Limb (tissue), 2 donors: ENCODE results near the gene MTMR3.

Experiments used
- DNase-seq, 2 donors: peaks; one replicate each; pipeline ENCODE4 v3.0.0-alpha.2; 2016; ENCODE audit errors: extremely low spot score in 2 of 2

Gene MTMR3

DNA sequence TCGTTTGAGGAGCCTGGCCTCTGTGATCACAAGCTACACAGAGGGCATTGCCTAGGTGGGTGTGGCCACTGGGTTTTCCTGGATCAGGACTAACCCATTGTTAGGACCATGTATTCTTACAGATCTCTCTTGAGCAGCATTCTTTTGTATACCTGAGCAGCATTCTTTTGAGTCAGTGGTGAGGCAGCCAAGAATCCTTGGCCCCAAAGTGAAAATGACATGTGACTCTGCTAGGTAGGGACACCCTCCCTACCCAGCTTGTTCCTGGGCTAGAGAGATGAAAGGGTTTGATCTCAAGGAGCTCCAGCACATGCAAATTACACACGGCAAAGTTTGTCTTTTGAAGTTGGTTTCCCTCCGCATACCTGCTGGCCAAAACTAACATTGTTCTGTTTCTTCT is 142.2 kb downstream of the MTMR3 start:
- DNase-seq: no peak

- no peak for DNase-seq
These were observed 143.8 kb downstream of the MTMR3 start for GRCh38 chr22:30026756-30027155.

DNA sequence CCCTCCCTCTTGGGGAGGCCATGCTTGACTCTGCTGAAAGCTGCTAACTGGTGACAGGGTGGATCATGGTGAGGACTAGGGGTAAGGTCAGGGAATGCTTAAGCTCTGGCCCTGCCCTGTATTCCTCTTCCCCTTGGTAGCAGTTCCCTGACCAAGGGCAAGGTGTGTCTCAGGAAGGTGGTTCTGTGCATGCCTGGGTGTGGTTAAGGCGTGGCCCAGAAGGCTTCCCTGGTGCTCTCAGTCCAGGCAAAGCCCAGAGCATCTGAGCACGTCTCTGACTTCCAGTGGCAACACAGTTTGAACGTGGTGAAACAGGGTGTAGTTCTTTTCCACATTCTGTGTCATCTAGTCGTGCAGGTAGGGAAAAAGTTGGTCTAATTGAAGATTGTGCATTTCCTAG is 144.2 kb downstream of the MTMR3 start:
- DNase-seq: no peak

DNA sequence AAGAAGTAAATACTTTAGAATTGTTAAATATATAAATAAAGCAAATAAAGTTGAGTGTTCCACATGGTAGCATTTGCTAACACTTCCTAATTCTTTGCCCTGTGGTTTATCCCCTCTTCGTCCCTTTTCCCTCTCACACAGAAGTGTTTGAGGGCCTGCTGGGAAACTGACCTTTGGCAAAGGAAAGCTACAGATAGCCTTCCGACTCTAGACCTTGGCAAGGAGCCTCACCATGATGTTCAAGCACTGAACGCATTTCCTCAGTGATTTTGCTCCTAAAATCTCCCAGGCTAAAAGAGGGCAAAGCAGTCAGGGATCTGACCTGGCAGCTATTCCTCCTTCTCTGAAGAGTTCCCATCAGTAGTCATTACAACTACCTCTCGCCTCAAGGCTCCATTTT is 144.8 kb downstream of the MTMR3 start:
- DNase-seq: no peak

GRCh38 chr22:30028731-30029130 is 145.8 kb downstream of the MTMR3 start:
- DNase-seq: no peak

DNA sequence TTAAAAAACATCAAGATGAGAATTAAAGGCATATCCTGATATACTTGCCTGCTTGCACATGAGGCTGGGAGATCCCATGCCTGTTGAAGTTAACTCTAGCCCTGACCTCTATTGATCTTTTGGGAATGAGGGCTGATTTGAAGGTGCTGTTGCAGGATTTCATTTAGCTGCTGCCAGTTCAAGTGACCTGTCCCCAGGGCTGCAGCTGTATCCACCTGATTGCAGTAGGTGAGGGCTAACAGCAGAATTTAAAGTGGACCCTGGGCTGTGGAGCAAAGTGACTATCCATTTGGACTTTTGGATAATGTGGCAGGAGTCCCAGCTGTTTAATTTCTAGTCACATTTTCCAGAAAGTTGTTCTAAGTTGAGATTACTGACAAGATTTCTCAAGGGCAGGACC is 146.5 kb downstream of the MTMR3 start:
- no peak for DNase-seq

DNA sequence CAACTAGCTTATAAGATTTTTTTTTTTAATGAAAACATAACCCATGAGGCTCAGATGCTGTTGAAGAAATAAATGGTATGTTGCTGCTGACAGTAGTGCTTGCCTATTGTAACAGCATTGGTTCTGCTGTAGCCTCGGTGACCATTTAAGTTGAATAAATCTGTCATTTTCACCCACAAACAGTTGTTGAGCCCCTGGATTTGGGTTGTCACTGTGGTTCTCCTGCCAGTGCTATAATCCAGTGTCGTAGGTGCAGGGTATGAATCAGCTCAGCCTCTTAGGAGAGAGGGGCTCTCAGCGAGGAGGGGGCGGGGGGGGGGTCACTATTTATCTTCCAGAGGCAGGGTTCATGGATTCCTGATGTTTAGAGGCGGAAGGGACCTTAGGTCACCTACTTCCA is 147.4 kb downstream of the MTMR3 start:
- no peak for DNase-seq

DNA sequence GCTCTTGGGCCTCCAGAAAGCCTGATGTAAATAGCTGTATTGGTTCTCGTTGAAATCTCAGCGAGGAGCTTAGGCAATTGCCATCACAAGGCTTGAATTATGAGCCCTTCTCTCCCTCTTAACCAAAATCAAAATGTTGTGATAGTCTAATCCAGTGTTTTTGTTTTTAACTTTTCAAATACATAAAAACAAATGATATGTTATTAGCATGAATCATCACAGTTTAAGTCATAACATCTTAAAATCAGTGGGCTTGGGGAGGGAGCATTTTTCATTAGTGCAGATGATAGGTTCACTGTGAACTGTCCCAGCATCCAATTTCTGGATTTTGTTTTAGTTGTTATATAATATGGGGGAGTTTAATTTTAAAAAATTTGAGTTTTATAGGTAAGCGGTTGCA is 148.4 kb downstream of the MTMR3 start:
- DNase-seq: no peak

- DNase-seq: no peak
These were observed 148.9 kb downstream of the MTMR3 start for GRCh38 chr22:30031764-30032455.

DNA sequence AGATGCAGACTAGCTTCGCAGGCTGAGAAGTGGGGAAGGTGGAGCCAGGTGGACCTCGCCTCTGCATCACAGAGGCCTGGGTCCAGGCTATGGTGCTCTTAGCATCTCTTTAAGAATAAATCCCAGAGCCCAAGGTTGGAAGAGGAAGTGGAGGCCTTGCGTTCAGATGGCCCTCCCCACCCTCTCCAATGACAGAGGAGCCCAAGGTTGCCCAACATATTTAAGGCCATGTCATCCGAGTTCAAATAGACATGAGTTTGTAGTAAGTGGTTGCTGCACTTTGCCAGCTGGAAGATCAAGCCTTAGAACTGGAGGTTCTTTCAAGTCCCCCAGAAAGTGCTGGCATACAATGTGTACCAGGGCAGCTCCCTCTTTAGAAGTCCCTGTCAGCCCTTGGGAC is 150.2 kb downstream of the MTMR3 start:
- no peak for DNase-seq

DNA sequence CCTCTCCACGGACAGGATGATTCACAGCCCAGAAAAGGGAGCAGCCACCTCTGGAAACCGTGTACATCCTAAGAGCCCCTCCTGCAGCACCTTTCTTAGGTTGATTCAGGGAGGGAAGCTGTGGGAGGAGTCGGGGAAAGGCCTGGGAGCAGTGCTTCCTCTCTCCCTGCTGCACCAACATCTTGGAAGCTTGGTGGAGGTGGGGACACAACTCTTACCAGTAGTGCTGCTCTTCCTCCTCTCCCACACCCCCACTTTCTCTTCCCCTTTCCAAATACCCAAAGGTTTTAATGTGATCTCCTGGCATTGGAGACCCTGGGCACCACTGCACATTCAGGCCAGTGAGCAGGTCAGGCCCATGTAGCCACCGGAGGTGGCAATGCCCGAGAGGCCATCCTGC is 150.9 kb downstream of the MTMR3 start:
- no peak for DNase-seq

- no peak for DNase-seq
These were observed 153.7 kb downstream of the MTMR3 start for GRCh38 chr22:30036656-30037055.

- DNase-seq: no peak
These were observed 155.2 kb downstream of the MTMR3 start for GRCh38 chr22:30038219-30038618.

DNA sequence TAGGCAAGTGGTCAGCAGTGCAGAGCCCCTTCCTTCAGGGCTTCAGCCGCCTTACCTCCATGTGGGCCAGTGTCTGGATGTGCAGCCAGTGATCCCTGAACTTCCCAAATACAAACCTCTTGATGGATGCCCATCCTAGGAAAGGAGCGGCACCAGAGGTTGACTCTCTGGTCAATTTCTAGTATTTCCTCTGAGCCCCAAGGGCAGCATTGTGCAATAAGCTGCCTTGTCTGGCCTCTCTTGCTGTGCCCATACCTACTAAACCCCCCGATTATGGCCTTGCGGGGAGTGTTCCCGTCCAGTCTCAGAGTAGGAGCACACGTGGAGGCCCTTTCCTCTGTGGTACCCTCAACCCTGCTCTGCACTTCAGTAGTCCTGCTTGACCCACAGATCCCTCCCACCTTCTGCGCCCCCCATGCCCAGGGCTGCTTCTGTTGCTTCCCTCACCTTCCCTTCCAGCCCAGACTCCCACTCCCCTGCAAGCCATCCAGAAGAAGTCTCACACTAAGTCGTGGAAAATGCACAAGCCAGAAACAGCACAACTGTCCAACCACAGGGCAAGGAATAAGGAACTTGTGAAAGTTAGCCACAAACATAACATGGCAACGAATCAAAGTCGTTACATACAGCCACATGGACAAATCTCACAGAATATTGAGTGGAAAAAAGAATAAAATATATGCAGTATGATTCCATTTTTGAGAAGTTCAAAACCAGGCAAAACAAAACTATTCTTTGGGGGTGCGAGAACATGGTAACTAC is 157.7 kb downstream of the MTMR3 start:
- DNase-seq: no peak

GRCh38 chr22:30041475-30041874 is 158.5 kb downstream of the MTMR3 start:
- DNase-seq: no peak

DNA sequence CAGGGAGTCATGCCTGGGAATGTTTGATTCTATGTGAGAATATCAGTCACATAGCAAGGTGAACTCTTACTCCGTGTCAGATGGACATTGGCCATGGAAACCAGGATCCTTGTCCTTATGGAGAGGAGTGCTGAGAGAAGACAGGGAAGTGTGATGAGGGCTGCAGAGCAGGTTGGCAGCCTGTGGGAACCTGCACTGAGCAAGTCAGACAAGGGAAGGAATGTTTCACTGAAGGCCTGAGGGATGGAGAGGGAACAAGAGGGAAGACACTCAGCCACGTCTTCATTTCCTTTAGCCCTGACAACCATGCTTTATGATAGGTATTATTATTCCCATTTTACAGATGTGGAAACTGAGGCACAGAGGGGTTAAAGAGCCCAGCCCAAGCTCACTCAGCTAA is 158.9 kb downstream of the MTMR3 start:
- DNase-seq: no peak

- no peak for DNase-seq
These were observed 160.2 kb downstream of the MTMR3 start for GRCh38 chr22:30043161-30043560.

- DNase-seq: peak in 1 of 2 donors; percentile 38
These were observed 161.4 kb downstream of the MTMR3 start for GRCh38 chr22:30044369-30044768.

- DNase-seq: no peak
These were observed 162.0 kb downstream of the MTMR3 start for GRCh38 chr22:30044881-30045493.

DNA sequence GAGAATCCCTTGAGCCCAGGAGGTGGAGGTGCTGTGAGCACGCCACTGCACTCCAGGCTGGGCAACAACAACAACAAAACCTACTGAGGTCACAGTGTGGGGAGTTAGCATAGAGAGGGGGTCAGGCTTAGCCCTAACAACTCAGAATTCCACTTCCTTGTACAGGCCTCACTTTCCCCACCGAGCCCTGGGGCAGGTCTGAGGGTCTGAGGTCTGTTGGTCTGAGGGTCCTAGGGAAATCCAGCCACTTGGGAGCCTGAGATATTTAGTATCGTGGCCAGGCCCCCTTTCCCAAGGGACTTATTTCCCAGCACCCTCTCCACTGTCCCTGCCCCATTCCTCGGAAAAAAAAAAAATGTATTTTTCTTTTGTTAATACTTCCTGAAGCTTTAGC is 162.5 kb downstream of the MTMR3 start:
- no peak for DNase-seq

- no peak for DNase-seq
These were observed 163.1 kb downstream of the MTMR3 start for GRCh38 chr22:30045901-30046715.
